Adrenal gland (tissue), 19 donors: ENCODE measurements around the gene TMEM79. TPM values are rescaled to one million over a fixed set of nuclear protein-coding genes. Genes with fewer than 3 reads are reported as not detected.

ENCODE experiments used
- DNase-seq, 7 donors: peaks; one replicate each; pipeline ENCODE4 v3.0.0-alpha.2; 2019 to 2020
- H3K27ac ChIP-seq, 5 donors: fragments of 200-600 bp; sonication (generic) in 4 of 5; 1 replicate in 3 of 5; 2 replicates in 2 of 5; pipeline versions ENCODE4 v1.5.1 to v1.8.0; 2016 to 2020; ENCODE audit warnings: mild to moderate bottlenecking in 1 of 5
- H3K27me3 ChIP-seq: fragments of 200-600 bp; 2 replicates; pipeline ENCODE4 v1.8.0; 2021
- H3K36me3 ChIP-seq, 2 donors: fragments of 200-600 bp; replicated peaks in 1 of 2; 1 replicate in 1 of 2; 2 replicates in 1 of 2; pipeline versions ENCODE4 v1.5.1 to v1.8.0; 2018 to 2022
- H3K4me1 ChIP-seq, 2 donors: fragments of 200-600 bp; replicated peaks in 1 of 2; 1 replicate in 1 of 2; 2 replicates in 1 of 2; pipeline versions ENCODE4 v1.5.1 to v1.8.0; 2018 to 2021
- H3K4me3 ChIP-seq, 4 donors: fragments of 200-600 bp; sonication (generic) in 3 of 4; one replicate each; pipeline ENCODE4 v1.5.1; 2016 to 2018
- H3K9me3 ChIP-seq, 3 donors: fragments of 200-600 bp; sonication (generic) in 1 of 3; replicated peaks in 1 of 3; 1 replicate in 2 of 3; 2 replicates in 1 of 3; pipeline versions ENCODE4 v1.5.1 to v1.8.0; 2016 to 2021
- CTCF ChIP-seq, 6 experiments: fragments of 450-650 bp in 4 of 6; fragments of 200-600 bp in 2 of 6; sonication (generic) in 1 of 6; IDR thresholded peaks; 1 replicate in 5 of 6; 2 replicates in 1 of 6; pipeline versions ENCODE4 v1.5.1 to v1.8.0; 2016 to 2021; ENCODE audit warnings: antibody characterized with exemption in 6 of 6, mild to moderate bottlenecking in 2 of 6, moderate library complexity in 1 of 6
- POLR2A ChIP-seq, 2 donors: fragments of 450-650 bp; IDR thresholded peaks; one replicate each; pipeline ENCODE4 v1.6.1; 2017; ENCODE audit warnings: antibody characterized with exemption in 2 of 2, mild to moderate bottlenecking in 2 of 2, moderate library complexity in 1 of 2
- WGBS, 4 donors: extraction: QIAGEN DNeasy Blood & Tissue Kit in 2 of 4; methylation state at CpG; one replicate each; pipeline versions ENCODE4 v1.1.5 to v1.1.7; 2013 to 2017; 5-methylcytosine and 5-hydroxymethylcytosine counted together
- intact Hi-C, 2 donors: fragments of 100-400 bp; cut with DNase I; formaldehyde crosslinking; loops; one replicate each; pipeline versions ENCODE4 v1.14.1 to v1.15.0; 2022 to 2023
- long read RNA-seq, 10 donors: library from polyadenylated mRNA in 3 of 10; unstranded in 2 of 10; stranded (forward) in 1 of 10; transcript quantifications; one replicate each; pipeline ENCODE4 v2.0.0 and lab custom pipeline, GENCODE V29; 2021 to 2026
- polyA plus RNA-seq, 3 donors: library from polyadenylated mRNA; stranded (reverse); fragments of 200-250 nt in 2 of 3; fragments of 350-450 nt in 1 of 3; fragmentation: Illumina TruSeq in 1 of 3; extraction: RNeasy Lipid Tissue Mini Kit (QIAGEN cat#74804) in 1 of 3; gene quantifications; one replicate each; pipeline ENCODE4 v1.2.3, GENCODE V29; 2013 to 2014
- total RNA-seq, 9 donors: library from RNA; depleted of rRNA in 4 of 9; stranded (reverse); fragments of >200 nt in 4 of 9; fragments of 120-200 nt in 1 of 9; fragmentation: NEBNext Ultra II Directional in 1 of 9; extraction: Animal tissue kit (Norgen Biotek cat#: 25700) in 1 of 9; gene quantifications; one replicate each; pipeline versions ENCODE4 v1.1.0 to v1.2.4, GENCODE V29; 2013 to 2023
- donor health status: healthy with polysubstance abuse.
- donor health status: Bipolar disorder and iron deficiency.
- donor health status: DM: yes; HTN: yes; CAD: no.
- donor health status: DM: no; HTN: no; CAD: no.
- donor health status: DM: no; HTN: no; CAD: no.
- donor health status: DM: yes; HTN: yes; CAD: no.

TMEM79 gene
- total RNA-seq (1 to 10 TPM; 1.0 to 6.3 (median 3.0) TPM), polyA plus RNA-seq (1 to 10 TPM; 1.7 to 6.1 (median 4.4) TPM)
- long read RNA-seq, donor 1, partial matches to known transcripts = 108 of 115 reads
- long read RNA-seq, donor 1, other reads (novel, unspliced or antisense) = 7 of 115 reads
- long read RNA-seq, donor 2 = 0 reads
- long read RNA-seq, donor 3 = 0 reads
- long read RNA-seq, donor 4, partial matches to known transcripts = 0 of 4 reads
- long read RNA-seq, donor 4, other reads (novel, unspliced or antisense) = 0 of 4 reads
- long read RNA-seq, donor 5, transcript TMEM79-201 (4 exons, 2,191 nt) = major isoform, 15 of 21 reads
- long read RNA-seq, donor 5, partial matches to known transcripts = 2 of 21 reads
- long read RNA-seq, donor 5, other reads (novel, unspliced or antisense) = 4 of 21 reads
- long read RNA-seq, donor 6, partial matches to known transcripts = 0 of 1 reads
- long read RNA-seq, donor 6, other reads (novel, unspliced or antisense) = 0 of 1 reads
- long read RNA-seq, donor 7, partial matches to known transcripts = 7 of 19 reads
- long read RNA-seq, donor 7, other reads (novel, unspliced or antisense) = 11 of 19 reads
- long read RNA-seq, donor 8, partial matches to known transcripts = 0 of 1 reads
- long read RNA-seq, donor 8, other reads (novel, unspliced or antisense) = 0 of 1 reads
- long read RNA-seq, donor 9, partial matches to known transcripts = 62 of 63 reads
- long read RNA-seq, donor 9, other reads (novel, unspliced or antisense) = 0 of 63 reads
- long read RNA-seq, donor 10, partial matches to known transcripts = 32 of 40 reads
- long read RNA-seq, donor 10, other reads (novel, unspliced or antisense) = 6 of 40 reads

GRCh38 chr1:156284112-156284511 is at the start of gene TMEM79:
TSS of gene TMEM79 (plus strand) at chr1:156284325. CDS start at chr1:156285227, 902 bp downstream.
- TF ChIP-seq CTCF (IDR thresholded peaks at IDR 0.05) (no peak), POLR2A (IDR thresholded peaks at IDR 0.05) (no peak)
- peak within 1 kb of the TSS in 3 of 4 donors; percentile 53 to 79 (median 78) for H3K4me3 ChIP-seq
- no peaks in the 10 kb centered on the region for H3K36me3 ChIP-seq
- H3K27me3 ChIP-seq = no peaks in the 10 kb centered on the region
- no peak for DNase-seq
- H3K9me3 ChIP-seq = no peaks in the 10 kb centered on the region
- H3K27ac ChIP-seq = peak within 1 kb of the TSS in 3 of 5 donors; percentile 82 to 90 (median 86)
- WGBS, 4 donors = 88 to 92% (median 91%) methylated on average over 7 of the region's 7 CpGs
- H3K4me1 ChIP-seq = peaks cover 16 to 26% of the 10 kb centered on the region in 2 donors
- intact Hi-C loops = no loop called here

- H3K36me3 ChIP-seq = peaks cover 0 to 64% of the 10 kb centered on the region in 2 donors
- intact Hi-C loops = no loop called here
- no peak for TF ChIP-seq POLR2A (IDR thresholded peaks at IDR 0.05)
- TF ChIP-seq CTCF (IDR thresholded peaks at IDR 0.05) = no peak
- WGBS, 4 donors = 83 to 96% (median 95%) methylated on average over 3 to 12 of the region's 12 CpGs
- no peak overlapping the region for H3K27ac ChIP-seq
- no peak overlapping the region for H3K4me3 ChIP-seq
- no peaks in the 10 kb centered on the region for H3K9me3 ChIP-seq
- H3K4me1 ChIP-seq = no peaks in the 10 kb centered on the region
- H3K27me3 ChIP-seq = no peaks in the 10 kb centered on the region
- DNase-seq = no peak
Measured at GRCh38 chr1:156236164-156236563, 48.0 kb upstream of the TMEM79 start.

GRCh38 chr1:156238248-156238647 is 45.9 kb upstream of the TMEM79 start:
- Histone ChIP-seq H3K36me3 (peaks cover 0 to 64% of the 10 kb centered on the region in 2 donors), H3K27ac (no peak overlapping the region), H3K4me1 (no peaks in the 10 kb centered on the region), H3K4me3 (no peak overlapping the region), H3K9me3 (no peaks in the 10 kb centered on the region), H3K27me3 (no peaks in the 10 kb centered on the region)
- WGBS, 4 donors = 91 to 95% (median 95%) methylated on average over 5 of the region's 5 CpGs
- DNase-seq = no peak
- TF ChIP-seq POLR2A (IDR thresholded peaks at IDR 0.05) (no peak), CTCF (IDR thresholded peaks at IDR 0.05) (no peak)
- intact Hi-C loops = no loop called here

GRCh38 chr1:156241311-156241811 is 42.8 kb upstream of the TMEM79 start:
- Histone ChIP-seq H3K27me3 (no peaks in the 10 kb centered on the region), H3K4me3 (no peak overlapping the region), H3K27ac (no peak overlapping the region), H3K9me3 (no peaks in the 10 kb centered on the region), H3K36me3 (peaks cover 0 to 40% of the 10 kb centered on the region in 2 donors), H3K4me1 (peaks cover 0 to 12% of the 10 kb centered on the region in 2 donors)
- WGBS, 4 donors = 64 to 87% (median 74%) methylated on average over 11 to 15 of the region's 15 CpGs
- intact Hi-C loops = no loop called here
- TF ChIP-seq CTCF (IDR thresholded peaks at IDR 0.05) (no peak), POLR2A (IDR thresholded peaks at IDR 0.05) (no peak)
- no peak for DNase-seq
